IMR-90 (cell line): ENCODE measurements around the gene RNF113A. TPM values are rescaled to one million over a fixed set of nuclear protein-coding genes. Genes with fewer than 3 reads are reported as not detected.

ENCODE experiments used
- ATAC-seq: fragments of 200-7000 bp; cut with Tn5 transposase; 2 replicates; pipeline ENCODE4 v1.9.1; 2020; ENCODE audit warnings: low read depth, mild to moderate bottlenecking, moderate library complexity
- BruUV-seq: library from RNA; stranded (reverse); fragments of 400-500 nt; replicated peaks from 2 replicates; lab custom pipeline; 2021; lab: Mats Ljungman, UMichigan
- CTCF ChIA-PET: fragments of 300-600 bp; formaldehyde crosslinking; extraction: SDS; loops from one replicate; lab custom pipeline; 2021; ENCODE audit warnings: antibody characterized with exemption; lab: Yijun Ruan, JAX
- POLR2A ChIA-PET: fragments of 300-600 bp; sonication (Branson Sonifier 250); formaldehyde crosslinking; loops from one replicate; lab custom pipeline; 2022; ENCODE audit warnings: antibody characterized with exemption; ENCODE audit not compliant: unreplicated experiment; lab: Charles Lee
- DNase-seq: peaks from one replicate; pipeline ENCODE4 v3.0.0; 2013
- H2AFZ ChIP-seq: replicated peaks from 2 replicates; pipeline ENCODE3; 2013; ENCODE audit warnings: low read length, mild to moderate bottlenecking; ENCODE audit not compliant: poor library complexity
- H2AK5ac ChIP-seq: 2 replicates; pipeline ENCODE4 v1.6.1; 2013; ENCODE audit warnings: low read depth, low read length, inconsistent platforms
- H2AK9ac ChIP-seq: replicated peaks from 2 replicates; pipeline ENCODE3; 2013; ENCODE audit warnings: mild to moderate bottlenecking, low read depth, low read length, moderate library complexity; ENCODE audit not compliant: poor library complexity
- H2BK120ac ChIP-seq: 2 replicates; pipeline ENCODE4 v1.6.1; 2013; ENCODE audit warnings: low read depth, low read length, inconsistent platforms
- H2BK15ac ChIP-seq: 3 replicates; pipeline ENCODE4 v1.6.1; 2013; ENCODE audit warnings: low read depth, low read length, inconsistent platforms
- H2BK20ac ChIP-seq: 2 replicates; pipeline ENCODE4 v1.6.1; 2013; ENCODE audit warnings: low read depth, mild to moderate bottlenecking, inconsistent platforms, low read length, moderate library complexity
- H2BK5ac ChIP-seq: 2 replicates; pipeline ENCODE4 v1.6.1; 2013; ENCODE audit warnings: mild to moderate bottlenecking, low read depth, low read length, inconsistent platforms; ENCODE audit not compliant: poor library complexity, severe bottlenecking
- H3K14ac ChIP-seq: replicated peaks from 2 replicates; pipeline ENCODE4 v1.6.1; 2013; ENCODE audit warnings: low read depth, low read length, inconsistent platforms
- H3K18ac ChIP-seq: 2 replicates; pipeline ENCODE4 v1.6.1; 2013; ENCODE audit warnings: low read depth, low read length, control low read depth
- H3K23ac ChIP-seq: 2 replicates; pipeline ENCODE4 v1.6.1; 2013; ENCODE audit warnings: low read depth, low read length, inconsistent platforms
- H3K27ac ChIP-seq: 2 replicates; pipeline ENCODE4 v1.5.1; 2013; ENCODE audit warnings: mild to moderate bottlenecking, control low read depth, low read length; ENCODE audit not compliant: insufficient read depth
- H3K27me3 ChIP-seq: 2 replicates; pipeline ENCODE4 v1.6.1; 2013; ENCODE audit warnings: low read length; ENCODE audit not compliant: control insufficient read depth, insufficient read depth
- H3K36me3 ChIP-seq: 2 replicates; pipeline ENCODE4 v1.6.1; 2013; ENCODE audit warnings: low read length, mixed read lengths; ENCODE audit not compliant: control insufficient read depth, insufficient read depth
- H3K4ac ChIP-seq: 2 replicates; pipeline ENCODE4 v1.6.1; 2013; ENCODE audit warnings: low read depth, low read length, inconsistent platforms
- H3K4me1 ChIP-seq: 2 replicates; pipeline ENCODE4 v1.6.1; 2013; ENCODE audit warnings: low read length, mixed read lengths; ENCODE audit not compliant: control insufficient read depth, insufficient read depth
- H3K4me2 ChIP-seq: 2 replicates; pipeline ENCODE4 v1.6.1; 2013; ENCODE audit warnings: low read depth, mild to moderate bottlenecking, control low read depth, low read length, moderate library complexity
- H3K4me3 ChIP-seq: 2 replicates; pipeline ENCODE4 v1.5.1; 2013; ENCODE audit warnings: low read depth, mild to moderate bottlenecking, control low read depth, low read length, moderate library complexity; ENCODE audit not compliant: insufficient read depth
- H3K56ac ChIP-seq: 2 replicates; pipeline ENCODE4 v1.6.1; 2013; ENCODE audit warnings: low read length, inconsistent platforms; ENCODE audit not compliant: insufficient read depth; ENCODE audit errors: extremely low read depth
- H3K79me1 ChIP-seq, 2 experiments: 2 replicates each; pipeline ENCODE4 v1.6.1; 2013; ENCODE audit warnings: low read length in 2 of 2, inconsistent platforms in 1 of 2, low read depth in 1 of 2
- H3K9ac ChIP-seq: 2 replicates; pipeline ENCODE4 v1.6.1; 2013; ENCODE audit warnings: low read depth, low read length, control low read depth
- H3K9me1 ChIP-seq: 2 replicates; pipeline ENCODE4 v1.6.1; 2013; ENCODE audit warnings: low read length, inconsistent platforms; ENCODE audit not compliant: insufficient read depth
- H3K9me3 ChIP-seq: 2 replicates; pipeline ENCODE4 v1.6.1; 2013; ENCODE audit warnings: low read length; ENCODE audit not compliant: control insufficient read depth, insufficient read depth
- H4K20me1 ChIP-seq: 2 replicates; pipeline ENCODE4 v1.6.1; 2013; ENCODE audit warnings: low read length, inconsistent platforms; ENCODE audit not compliant: insufficient read depth
- H4K5ac ChIP-seq: 2 replicates; pipeline ENCODE4 v1.6.1; 2013; ENCODE audit warnings: mild to moderate bottlenecking, low read depth, low read length, control low read depth
- H4K8ac ChIP-seq, 2 experiments: 2 replicates each; pipeline ENCODE4 v1.6.1; 2013; ENCODE audit warnings: low read depth in 2 of 2, low read length in 2 of 2, control low read depth in 1 of 2, inconsistent platforms in 1 of 2
- H4K91ac ChIP-seq: 2 replicates; pipeline ENCODE4 v1.6.1; 2013; ENCODE audit warnings: low read depth, low read length, inconsistent platforms; ENCODE audit not compliant: insufficient read depth
- BHLHE40 ChIP-seq: fragments of 150-350 bp; IDR thresholded peaks from 2 replicates; pipeline ENCODE4 v1.6.1; 2016; ENCODE audit warnings: mild to moderate bottlenecking, low read depth, low read length
- CEBPB ChIP-seq: IDR thresholded peaks from 2 replicates; pipeline ENCODE4 v1.6.1; 2012; ENCODE audit warnings: low read depth, low read length, improper control_type of control experiment
- CHD1 ChIP-seq: IDR thresholded peaks from 2 replicates; pipeline ENCODE4 v1.6.1; 2012; ENCODE audit warnings: low read depth, low read length, improper control_type of control experiment
- FOS ChIP-seq: fragments of 150-350 bp; IDR thresholded peaks from 2 replicates; pipeline ENCODE4 v1.6.1; 2016; ENCODE audit warnings: low read depth, low read length
- MAFK ChIP-seq: IDR thresholded peaks from 2 replicates; pipeline ENCODE4 v1.6.1; 2012; ENCODE audit warnings: low read depth, low read length, improper control_type of control experiment
- MAZ ChIP-seq: IDR thresholded peaks from 2 replicates; pipeline ENCODE4 v1.6.1; 2012; ENCODE audit warnings: low read depth, mild to moderate bottlenecking, low read length, improper control_type of control experiment, moderate library complexity, borderline replicate concordance
- MXI1 ChIP-seq: IDR thresholded peaks from 2 replicates; pipeline ENCODE4 v1.6.1; 2012; ENCODE audit warnings: low read depth, mild to moderate bottlenecking, low read length, moderate library complexity, borderline replicate concordance
- NFE2L2 ChIP-seq: fragments of 150-350 bp; IDR thresholded peaks from 2 replicates; pipeline ENCODE4 v1.6.1; 2016; ENCODE audit warnings: low read depth, mild to moderate bottlenecking, low read length
- POLR2A ChIP-seq: IDR thresholded peaks from 2 replicates; pipeline ENCODE4 v1.6.1; 2012; ENCODE audit warnings: mild to moderate bottlenecking, low read depth, low read length
- RAD21 ChIP-seq: IDR thresholded peaks from 2 replicates; pipeline ENCODE4 v1.6.1; 2012; ENCODE audit warnings: low read length, improper control_type of control experiment
- RCOR1 ChIP-seq: IDR thresholded peaks from 2 replicates; pipeline ENCODE4 v1.6.1; 2012; ENCODE audit warnings: mild to moderate bottlenecking, low read length, improper control_type of control experiment; ENCODE audit not compliant: insufficient replicate concordance
- RFX5 ChIP-seq: IDR thresholded peaks from 2 replicates; pipeline ENCODE4 v1.8.0; 2012; ENCODE audit warnings: low read depth, mild to moderate bottlenecking, low read length, moderate library complexity
- SMC3 ChIP-seq: fragments of 150-350 bp; IDR thresholded peaks from 2 replicates; pipeline ENCODE4 v1.6.1; 2016; ENCODE audit warnings: low read depth, mild to moderate bottlenecking, antibody characterized with exemption, low read length, moderate library complexity
- WGBS, 2 experiments: methylation state at CpG; one replicate each; pipeline versions ENCODE4 v1.1.5 to v1.1.7; 2013; ENCODE audit warnings: missing lambda C conversion rate in 2 of 2; ENCODE audit not compliant: insufficient read length in 1 of 2; ENCODE audit errors: extremely low coverage in 2 of 2; 5-methylcytosine and 5-hydroxymethylcytosine counted together
- dilution Hi-C: fragments of 300-500 bp; cut with HindIII; formaldehyde crosslinking; loops from one replicate; pipeline ENCODE4 v1.14.3; 2018; ENCODE audit warnings: low sequenced_read_pairs; ENCODE audit not compliant: unreplicated experiment
- in situ Hi-C: fragments of 300-500 bp; cut with MboI; formaldehyde crosslinking; loops from 3 replicates; pipeline ENCODE4 v1.14.3; 2019; ENCODE audit warnings: low sequenced_read_pairs, inconsistent platforms, mixed read lengths
- intact Hi-C: fragments of 100-400 bp; cut with micrococcal nuclease; formaldehyde crosslinking; loops from 2 replicates; pipeline ENCODE4 v1.10.0; 2022
- polyA plus RNA-seq, 3 experiments: library from polyadenylated mRNA; depleted of rRNA; stranded (reverse); fragments of >200 nt; gene quantifications; 2 replicates each; pipeline ENCODE4 v1.2.3, GENCODE V29; 2012; ENCODE audit warnings: low replicate concordance in 1 of 3
- total RNA-seq: library from RNA; depleted of rRNA; stranded (reverse); fragments of >200 nt; gene quantifications from 2 replicates; pipeline ENCODE4 v1.2.3, GENCODE V29; 2012
- TF ChIP-seq, protein P1 (sequence below): fragments of 150-350 bp; IDR thresholded peaks from 2 replicates; pipeline ENCODE4 v1.6.1; 2017; ENCODE audit warnings: mild to moderate bottlenecking, antibody characterized with exemption, low read length, low read depth
- TF ChIP-seq, protein P2 (sequence below): fragments of 150-350 bp; IDR thresholded peaks from 2 replicates; pipeline ENCODE4 v1.6.1; 2016; ENCODE audit warnings: low read depth, mild to moderate bottlenecking, low read length, moderate library complexity, borderline replicate concordance
- TF ChIP-seq, protein P3 (sequence below): conservative IDR thresholded peaks from 2 replicates; pipeline ENCODE4 v1.5.1; 2012; ENCODE audit warnings: mild to moderate bottlenecking, low read depth, low read length, improper control_type of control experiment

RNF113A gene
- total and polyA plus RNA-seq, 2 of the 4 experiments (the other 2 are of a cell fraction), result 16.5 to 17.0 TPM

DNA sequence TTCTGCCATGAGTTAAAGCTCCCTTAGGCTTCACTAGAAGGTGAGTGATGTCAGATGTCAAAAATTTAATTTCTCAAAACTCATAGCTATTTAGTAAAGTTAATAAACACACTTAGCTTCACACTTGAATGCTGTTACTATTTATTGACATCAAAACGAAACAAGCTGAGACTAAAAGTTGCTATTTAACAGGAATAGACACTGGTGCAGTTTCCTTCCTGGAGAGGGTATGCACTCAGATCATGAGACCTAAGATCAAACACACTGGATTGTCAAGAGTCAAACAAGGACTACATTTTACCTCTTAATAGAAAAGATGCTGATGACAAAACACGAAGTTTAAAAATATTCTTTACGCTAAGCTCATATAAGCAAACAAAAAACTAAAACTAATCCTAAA is 37.6 kb downstream of the RNF113A start:
- Histone ChIP-seq H3K27me3 (no peaks in the 10 kb centered on the region), H4K8ac (no peak overlapping the region), H2AK5ac (no peak overlapping the region), H3K4me1 (no peaks in the 10 kb centered on the region), H3K9ac (no peak overlapping the region), H3K9me1 (no peaks in the 10 kb centered on the region), H2BK15ac (no peak overlapping the region), H3K56ac (no peak overlapping the region), H3K14ac (no peak overlapping the region), H3K4ac (no peak overlapping the region), H3K23ac (no peak overlapping the region), H2AFZ (no peak overlapping the region), H3K79me1 (no peaks in the 10 kb centered on the region), H3K18ac (no peak overlapping the region), H3K4me3 (no peak overlapping the region), H4K91ac (no peak overlapping the region), H4K20me1 (no peaks in the 10 kb centered on the region), H3K27ac (no peak overlapping the region), H2BK120ac (no peak overlapping the region), H2BK20ac (no peak overlapping the region), H4K5ac (no peak overlapping the region), H3K4me2 (no peak overlapping the region), H2AK9ac (no peak overlapping the region), H3K9me3 (no peaks in the 10 kb centered on the region), H2BK5ac (no peak overlapping the region), H3K36me3 (peaks cover 15% of the 10 kb centered on the region; the same call in 1 of the 2 replicates)
- no peak for DNase-seq
- no TSS peak for BruUV-seq
- in situ Hi-C loops, result no loop called here
- ChIA-PET POLR2A (no interaction called here), CTCF (interaction anchor here (0.6 kb wide), 2 partner anchors 216 to 359 kb away, joined by 5 read pairs; no protein-coding TSS in a partner anchor)
- no peak for TF ChIP-seq NFE2L2
- TF ChIP-seq, protein P1, sequence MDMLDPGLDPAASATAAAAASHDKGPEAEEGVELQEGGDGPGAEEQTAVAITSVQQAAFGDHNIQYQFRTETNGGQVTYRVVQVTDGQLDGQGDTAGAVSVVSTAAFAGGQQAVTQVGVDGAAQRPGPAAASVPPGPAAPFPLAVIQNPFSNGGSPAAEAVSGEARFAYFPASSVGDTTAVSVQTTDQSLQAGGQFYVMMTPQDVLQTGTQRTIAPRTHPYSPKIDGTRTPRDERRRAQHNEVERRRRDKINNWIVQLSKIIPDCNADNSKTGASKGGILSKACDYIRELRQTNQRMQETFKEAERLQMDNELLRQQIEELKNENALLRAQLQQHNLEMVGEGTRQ, result no peak
- no peak for TF ChIP-seq RFX5
- TF ChIP-seq, protein P2, sequence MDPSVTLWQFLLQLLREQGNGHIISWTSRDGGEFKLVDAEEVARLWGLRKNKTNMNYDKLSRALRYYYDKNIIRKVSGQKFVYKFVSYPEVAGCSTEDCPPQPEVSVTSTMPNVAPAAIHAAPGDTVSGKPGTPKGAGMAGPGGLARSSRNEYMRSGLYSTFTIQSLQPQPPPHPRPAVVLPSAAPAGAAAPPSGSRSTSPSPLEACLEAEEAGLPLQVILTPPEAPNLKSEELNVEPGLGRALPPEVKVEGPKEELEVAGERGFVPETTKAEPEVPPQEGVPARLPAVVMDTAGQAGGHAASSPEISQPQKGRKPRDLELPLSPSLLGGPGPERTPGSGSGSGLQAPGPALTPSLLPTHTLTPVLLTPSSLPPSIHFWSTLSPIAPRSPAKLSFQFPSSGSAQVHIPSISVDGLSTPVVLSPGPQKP, result no peak
- no peak for TF ChIP-seq RCOR1
- no peak for TF ChIP-seq CEBPB
- TF ChIP-seq POLR2A, result no peak
- TF ChIP-seq MAFK, result no peak
- TF ChIP-seq FOS, result no peak
- TF ChIP-seq CHD1, result no peak
- TF ChIP-seq BHLHE40, result no peak
- TF ChIP-seq MAZ, result no peak
- TF ChIP-seq, protein P3, sequence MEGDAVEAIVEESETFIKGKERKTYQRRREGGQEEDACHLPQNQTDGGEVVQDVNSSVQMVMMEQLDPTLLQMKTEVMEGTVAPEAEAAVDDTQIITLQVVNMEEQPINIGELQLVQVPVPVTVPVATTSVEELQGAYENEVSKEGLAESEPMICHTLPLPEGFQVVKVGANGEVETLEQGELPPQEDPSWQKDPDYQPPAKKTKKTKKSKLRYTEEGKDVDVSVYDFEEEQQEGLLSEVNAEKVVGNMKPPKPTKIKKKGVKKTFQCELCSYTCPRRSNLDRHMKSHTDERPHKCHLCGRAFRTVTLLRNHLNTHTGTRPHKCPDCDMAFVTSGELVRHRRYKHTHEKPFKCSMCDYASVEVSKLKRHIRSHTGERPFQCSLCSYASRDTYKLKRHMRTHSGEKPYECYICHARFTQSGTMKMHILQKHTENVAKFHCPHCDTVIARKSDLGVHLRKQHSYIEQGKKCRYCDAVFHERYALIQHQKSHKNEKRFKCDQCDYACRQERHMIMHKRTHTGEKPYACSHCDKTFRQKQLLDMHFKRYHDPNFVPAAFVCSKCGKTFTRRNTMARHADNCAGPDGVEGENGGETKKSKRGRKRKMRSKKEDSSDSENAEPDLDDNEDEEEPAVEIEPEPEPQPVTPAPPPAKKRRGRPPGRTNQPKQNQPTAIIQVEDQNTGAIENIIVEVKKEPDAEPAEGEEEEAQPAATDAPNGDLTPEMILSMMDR, result no peak
- TF ChIP-seq SMC3, result no peak
- TF ChIP-seq RAD21, result no peak
- TF ChIP-seq MXI1, result no peak
- ATAC-seq, result no peak
- no CpG with 5 or more reads among the region's 3 CpGs for WGBS, 2 experiments
- dilution Hi-C loops, result no loop called here
- intact Hi-C loops, result no loop called here
